Globus pallidus (tissue), 1 donor: Measurements from ENCODE around the gene MOK.

Experiments used
- DNase-seq: peaks from one replicate; pipeline ENCODE4 v3.0.0-alpha.2; 2015; ENCODE audit warnings: low spot score

MOK gene

GRCh38 chr14:102223682-102224081 lies 81.3 kb downstream of the MOK start:
- no peak for DNase-seq

GRCh38 chr14:102222751-102223150 lies 82.2 kb downstream of the MOK start:
- DNase-seq, result no peak

- DNase-seq, result no peak
Measured at GRCh38 chr14:102222009-102222575, 82.9 kb downstream of the MOK start.

- DNase-seq, result no peak
Measured at GRCh38 chr14:102221026-102221425, 83.9 kb downstream of the MOK start.

- no peak for DNase-seq
Measured at GRCh38 chr14:102220031-102220430, 84.9 kb downstream of the MOK start.

GRCh38 chr14:102219316-102219715 lies 85.6 kb downstream of the MOK start:
- no peak for DNase-seq

- DNase-seq, result no peak
Measured at GRCh38 chr14:102218688-102219087, 86.3 kb downstream of the MOK start.

GRCh38 chr14:102217987-102218421 lies 87.0 kb downstream of the MOK start:
- DNase-seq, result no peak

- no peak for DNase-seq
Measured at GRCh38 chr14:102217399-102217798, 87.6 kb downstream of the MOK start.

- DNase-seq, result no peak
Measured at GRCh38 chr14:102215576-102216250, 89.3 kb downstream of the MOK start.

- DNase-seq, result peak; percentile 88
Measured at GRCh38 chr14:102215071-102215470, 89.9 kb downstream of the MOK start.

- DNase-seq, result no peak
Measured at GRCh38 chr14:102213984-102214658, 90.8 kb downstream of the MOK start.

GRCh38 chr14:102213470-102213869 lies 91.5 kb downstream of the MOK start:
- no peak for DNase-seq

- no peak for DNase-seq
Measured at GRCh38 chr14:102212845-102213244, 92.1 kb downstream of the MOK start.

GRCh38 chr14:102212356-102212755 lies 92.6 kb downstream of the MOK start:
- DNase-seq, result no peak

- no peak for DNase-seq
Measured at GRCh38 chr14:102211240-102211639, 93.7 kb downstream of the MOK start.

GRCh38 chr14:102210421-102211042 lies 94.4 kb downstream of the MOK start:
- DNase-seq, result no peak

- DNase-seq, result peak; percentile 93
Measured at GRCh38 chr14:102209224-102209966, 95.6 kb downstream of the MOK start.

- no peak for DNase-seq
Measured at GRCh38 chr14:102208741-102209140, 96.2 kb downstream of the MOK start.

GRCh38 chr14:102207831-102208365 lies 97.1 kb downstream of the MOK start:
- DNase-seq, result no peak

GRCh38 chr14:102206918-102207317 lies 98.0 kb downstream of the MOK start:
- no peak for DNase-seq

- DNase-seq, result no peak
Measured at GRCh38 chr14:102205560-102205959, 99.4 kb downstream of the MOK start.
